ENCODE data around the gene FAM168A.

Gene FAM168A

GRCh38 chr11:73387594-73388264, 210.2 kb downstream of the FAM168A start:
- no peak for DNase-seq (ENCODE audit: low spot score)

- no peak for DNase-seq (ENCODE audit: low spot score)
These were observed 211.4 kb downstream of the FAM168A start for GRCh38 chr11:73386546-73386945.

GRCh38 chr11:73386016-73386415, 211.9 kb downstream of the FAM168A start:
- DNase-seq (ENCODE audit: low spot score), result no peak

DNA sequence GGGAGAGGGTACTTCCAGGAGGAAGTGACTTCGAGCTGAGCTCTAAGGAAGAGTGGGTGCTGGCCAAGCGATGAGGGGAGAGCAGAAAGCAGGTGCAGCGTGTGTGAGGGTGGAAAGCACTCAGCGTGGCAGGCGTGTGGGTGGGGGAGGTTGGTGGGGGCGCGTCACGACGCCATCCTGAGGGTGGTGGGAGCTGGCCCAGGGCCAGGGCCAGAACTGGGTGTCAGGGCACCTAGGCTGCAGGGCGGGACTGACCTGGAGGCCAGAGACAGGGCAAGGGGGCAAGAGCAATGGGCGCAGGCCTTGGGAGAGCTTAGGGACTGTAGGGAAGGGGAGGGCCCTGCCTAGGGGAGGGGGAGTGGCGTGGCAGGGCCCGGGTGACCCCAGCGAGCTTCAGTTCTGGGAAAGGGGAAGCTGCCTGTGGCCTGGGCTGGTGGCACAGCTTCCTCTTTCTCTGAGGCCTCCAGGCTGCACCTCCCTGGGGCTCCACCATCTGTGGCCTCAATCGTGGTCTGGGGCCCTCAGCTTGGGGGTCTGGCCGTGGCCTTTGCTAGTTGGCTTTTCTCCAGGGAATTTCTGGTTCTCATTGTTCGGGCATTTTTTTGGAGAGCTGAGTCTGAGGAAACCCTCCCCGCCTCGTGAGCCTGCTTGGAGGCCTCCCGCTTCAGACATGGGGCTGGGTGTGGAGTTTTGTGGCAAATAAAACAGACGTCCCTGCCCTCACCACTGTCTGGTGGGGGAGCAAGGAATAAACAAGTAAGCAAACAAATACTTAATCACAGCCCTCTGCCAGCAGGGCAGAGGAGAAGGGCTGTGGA, 212.8 kb downstream of the FAM168A start:
- DNase-seq (ENCODE audit: low spot score), result peak; percentile 28

GRCh38 chr11:73384531-73384871, 213.4 kb downstream of the FAM168A start:
- DNase-seq (ENCODE audit: low spot score), result no peak

GRCh38 chr11:73384125-73384441, 213.8 kb downstream of the FAM168A start:
- DNase-seq (ENCODE audit: low spot score), result no peak

GRCh38 chr11:73383249-73384124, 214.4 kb downstream of the FAM168A start:
- DNase-seq (ENCODE audit: low spot score), result no peak

DNA sequence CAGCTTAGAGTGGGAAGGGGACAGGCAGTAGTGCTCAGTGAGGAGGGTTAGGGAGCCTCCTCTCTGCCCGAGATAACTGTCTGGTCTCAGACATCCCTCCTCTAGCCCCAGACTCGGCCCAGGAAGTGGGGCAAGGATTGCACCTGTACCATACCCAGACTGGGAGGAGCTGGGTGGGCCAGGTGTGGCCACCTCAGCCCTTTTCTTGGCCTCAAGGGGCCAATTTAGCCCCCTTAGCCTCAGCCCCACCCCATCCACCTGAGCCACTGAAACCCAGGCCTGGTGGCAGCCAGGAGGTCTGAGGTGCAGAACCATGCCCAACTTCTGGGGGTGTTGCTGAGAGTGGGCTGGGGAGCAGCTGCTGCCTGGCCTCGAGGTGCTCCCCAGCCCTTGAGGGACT, 215.2 kb downstream of the FAM168A start:
- DNase-seq (ENCODE audit: low spot score), result no peak

DNA sequence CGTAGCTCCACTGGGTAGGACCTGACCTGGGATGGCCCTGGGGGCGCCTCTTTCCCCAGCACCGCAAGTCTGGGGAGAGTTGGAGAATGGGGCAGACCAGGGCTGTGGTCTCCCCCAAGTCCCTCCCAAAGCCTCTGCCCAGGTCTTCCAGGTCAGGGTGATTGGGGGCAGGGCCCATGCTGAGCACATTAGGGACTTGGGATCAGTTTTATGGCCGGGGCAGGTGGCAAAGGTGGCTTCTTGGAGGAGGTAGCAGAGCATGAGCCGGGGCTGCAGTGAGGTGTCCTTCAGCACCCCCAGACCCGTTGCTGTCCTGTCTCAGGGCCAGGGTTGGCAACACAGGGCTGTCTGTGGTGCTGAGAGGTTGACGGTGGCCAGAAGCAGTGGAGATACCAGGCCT, 215.7 kb downstream of the FAM168A start:
- DNase-seq (ENCODE audit: low spot score), result no peak

DNA sequence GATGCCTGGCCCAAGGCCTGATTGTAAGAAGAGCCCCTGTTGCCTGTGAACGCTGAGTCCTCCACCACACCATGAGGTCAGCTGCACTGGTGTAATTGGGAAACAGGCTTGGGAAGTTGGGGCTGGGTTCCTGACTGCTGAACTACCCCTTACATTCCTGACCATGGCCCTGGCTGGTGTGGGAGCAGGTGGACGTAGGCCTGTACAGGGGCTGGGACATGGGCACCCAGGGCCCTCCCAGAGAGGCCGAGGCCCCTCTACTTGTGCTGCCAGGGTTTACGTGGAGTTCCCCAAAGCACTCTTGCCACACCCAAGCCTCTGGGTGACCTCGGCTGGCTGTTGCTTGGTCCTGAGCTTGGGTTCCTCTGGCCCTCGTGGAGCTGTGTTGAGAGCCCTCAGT, 216.3 kb downstream of the FAM168A start:
- no peak for DNase-seq (ENCODE audit: low spot score)

DNA sequence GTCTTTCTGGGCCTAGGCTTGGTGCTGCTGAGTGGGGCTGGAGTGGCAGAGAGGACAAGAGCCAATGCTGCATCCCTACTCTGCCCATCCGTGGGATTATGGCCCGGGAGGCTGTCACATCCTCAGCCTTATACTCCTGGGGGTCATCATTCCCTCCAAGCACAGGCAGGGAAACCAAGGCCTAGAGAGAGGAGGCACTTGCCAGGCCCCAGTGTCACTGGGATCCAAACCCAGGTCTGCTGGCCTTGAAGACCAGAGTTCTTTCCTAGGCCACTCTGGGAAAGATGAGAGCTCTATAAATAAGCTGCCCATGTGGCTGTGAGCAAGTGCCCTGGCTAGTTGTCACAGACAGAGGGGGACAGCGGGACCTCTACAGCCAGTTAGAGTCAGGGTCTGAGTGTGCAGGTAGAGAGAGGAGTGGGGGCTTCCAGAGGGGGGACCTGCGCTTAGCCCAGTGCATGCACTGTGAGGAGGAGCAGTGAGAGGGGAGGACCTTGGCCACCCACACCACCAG, 217.0 kb downstream of the FAM168A start:
- DNase-seq (ENCODE audit: low spot score), result no peak

- no peak for DNase-seq (ENCODE audit: low spot score)
These were observed 217.6 kb downstream of the FAM168A start for GRCh38 chr11:73380331-73380730.

DNA sequence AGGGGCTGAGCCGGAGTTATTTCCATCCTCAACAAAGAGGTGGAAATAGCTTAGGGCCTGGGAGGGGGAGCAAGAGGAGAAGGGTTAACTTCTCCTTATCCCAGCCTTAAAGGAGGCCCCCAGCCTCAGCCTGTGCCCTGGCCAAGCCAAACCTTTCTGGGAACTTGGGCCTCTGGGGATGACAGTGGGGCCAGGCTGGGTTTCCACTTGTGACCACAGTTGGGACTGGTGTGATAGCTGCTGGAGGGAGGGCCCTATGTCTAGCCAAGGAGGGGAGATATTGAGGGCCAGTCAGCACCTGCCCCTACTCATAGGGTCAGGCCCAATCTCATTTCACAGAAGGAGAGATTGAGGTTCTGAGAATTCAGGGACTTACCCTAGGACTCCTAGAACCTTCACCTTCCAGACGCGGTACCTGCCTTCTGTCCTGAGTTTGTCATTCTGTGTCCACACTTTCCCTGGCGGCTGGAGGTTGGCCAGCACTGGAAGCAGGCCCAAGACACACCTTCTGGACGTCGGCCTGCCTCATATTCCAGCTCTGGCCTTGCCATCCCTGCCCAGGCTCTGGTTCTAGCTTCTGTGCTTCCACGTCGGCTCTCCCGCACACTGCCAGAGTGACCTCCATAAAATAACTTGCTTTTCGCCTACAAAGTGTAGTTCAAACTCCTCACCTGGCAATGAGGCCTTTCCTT, 218.6 kb downstream of the FAM168A start:
- DNase-seq (ENCODE audit: low spot score), result no peak

GRCh38 chr11:73376803-73377629, 220.9 kb downstream of the FAM168A start:
- peak; percentile 74 for DNase-seq (ENCODE audit: low spot score)

DNA sequence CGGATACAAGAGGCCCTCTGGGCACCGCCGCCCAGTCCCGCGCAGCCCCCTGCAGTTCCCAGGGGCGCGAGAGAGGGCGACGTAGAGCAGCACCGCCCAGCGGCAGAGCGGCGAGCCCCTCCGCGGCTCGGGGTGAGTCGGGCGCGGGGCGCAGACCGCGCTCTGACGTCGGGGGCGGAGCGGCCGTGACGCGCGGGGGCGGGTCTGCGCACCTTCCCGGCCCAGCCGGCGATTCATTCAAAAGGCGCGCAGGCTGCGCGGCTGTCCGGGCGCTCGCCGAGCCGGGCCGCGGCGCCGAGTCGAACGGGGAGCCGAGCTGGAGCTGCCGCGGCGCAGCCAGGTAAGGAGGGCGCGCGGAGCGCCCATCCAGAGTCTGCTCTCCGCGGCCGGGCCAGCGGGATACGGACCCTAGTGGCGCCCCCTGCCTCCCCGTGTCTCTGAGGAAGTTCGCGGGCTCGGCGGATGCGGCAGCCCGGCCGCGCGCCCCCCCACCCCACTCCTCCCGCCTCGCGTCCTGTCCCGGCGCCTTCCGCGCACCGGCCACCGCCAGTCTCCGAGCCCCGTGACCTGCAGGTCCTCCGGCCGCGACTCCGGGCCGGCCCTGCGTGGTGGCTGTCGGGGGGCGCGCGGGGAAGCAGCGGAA, 221.6 kb downstream of the FAM168A start, which contains the start of gene RELT:
Gene RELT, plus strand, starts transcription at position 240 of the 643 bp plus-strand sequence. CDS start 12,738 bp downstream, outside the sequence.
- peak; percentile 95 for DNase-seq (ENCODE audit: low spot score)

- DNase-seq (ENCODE audit: low spot score), result no peak
These were observed 222.1 kb downstream of the FAM168A start for GRCh38 chr11:73375830-73376159.

GRCh38 chr11:73374151-73374550, 223.8 kb downstream of the FAM168A start:
- DNase-seq (ENCODE audit: low spot score), result no peak

DNA sequence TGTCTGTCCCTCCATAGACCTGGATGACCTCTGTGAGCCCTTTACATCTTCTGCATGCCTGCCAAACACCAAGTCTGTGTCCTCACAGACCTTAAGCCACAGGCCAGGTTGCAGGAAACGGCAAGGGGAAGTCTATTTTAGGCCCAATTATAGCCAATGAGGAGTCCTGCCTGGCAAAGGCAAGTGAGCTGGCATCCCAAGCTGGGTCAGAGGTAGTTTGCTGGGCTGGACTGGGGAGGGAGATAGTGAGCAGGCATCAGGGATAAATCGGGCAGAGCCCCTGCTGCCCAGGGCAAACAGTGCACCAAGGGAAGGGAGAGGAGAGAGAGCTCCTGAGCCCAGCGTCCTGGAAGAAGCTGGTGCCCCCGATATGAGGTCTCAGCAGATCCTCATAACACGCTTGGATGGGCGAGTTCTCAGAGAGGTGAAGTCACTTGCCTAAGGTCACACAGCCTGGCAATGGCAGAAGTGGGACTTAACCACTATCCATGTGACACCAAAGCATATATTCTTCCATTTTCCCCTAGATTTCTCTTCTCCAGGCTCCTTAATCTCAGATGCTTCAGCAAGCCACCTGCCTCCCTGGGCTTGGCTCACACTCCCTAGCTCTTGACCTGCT, 225.4 kb downstream of the FAM168A start:
- no peak for DNase-seq (ENCODE audit: low spot score)

GRCh38 chr11:73367482-73368024, 230.4 kb downstream of the FAM168A start:
- DNase-seq (ENCODE audit: low spot score), result no peak

DNA sequence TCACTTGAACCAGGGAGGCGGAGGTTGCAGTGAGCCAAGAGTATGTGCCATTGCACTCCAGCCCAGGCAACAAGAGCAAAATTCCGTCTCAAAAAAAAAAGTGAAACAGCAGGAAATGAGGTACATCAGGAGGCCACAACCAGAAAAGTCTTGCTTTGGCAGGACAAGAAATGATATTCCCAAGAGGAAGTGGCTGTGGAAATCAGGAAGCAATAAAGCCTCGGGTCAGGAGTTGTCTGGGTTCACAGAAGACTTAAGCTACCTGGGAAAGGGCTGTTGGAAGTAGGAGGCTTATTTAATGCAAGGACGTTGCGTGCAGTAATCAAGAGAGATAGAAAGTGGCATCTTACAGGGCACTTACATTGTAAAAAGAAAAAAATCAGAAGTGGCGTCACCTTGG, 231.0 kb downstream of the FAM168A start:
- no peak for DNase-seq (ENCODE audit: low spot score)

Data from activated CD4-positive, alpha-beta T cell treated with anti-CD3 and anti-CD28 coated beads, Interleukin-2, Interleukin-4, amounts not matched to agents 100 ng/mL and 50 ng/mL, durations not matched to agents 16 hours and 8 hours (primary cell).